Vagina (tissue), 2 donors: ENCODE data around the gene BMPR1B. TPM values are rescaled to one million over a fixed set of nuclear protein-coding genes. Genes with fewer than 3 reads are reported as not detected.

ENCODE experiments used
- DNase-seq, 2 donors: peaks; one replicate each; pipeline ENCODE4 v3.0.0-alpha.2; 2017; ENCODE audit errors: extremely low spot score in 2 of 2
- H3K27ac ChIP-seq: fragments of 200-600 bp; sonication (generic); one replicate; pipeline ENCODE4 v1.5.1; 2019
- H3K27me3 ChIP-seq: fragments of 200-600 bp; sonication (generic); one replicate; pipeline ENCODE4 v1.5.1; 2019
- H3K36me3 ChIP-seq, 2 donors: fragments of 200-600 bp; sonication (generic); one replicate each; pipeline ENCODE4 v1.5.1; 2017 to 2019
- H3K4me1 ChIP-seq: fragments of 200-600 bp; sonication (generic); one replicate; pipeline ENCODE4 v1.5.1; 2019
- H3K4me3 ChIP-seq, 2 donors: fragments of 200-600 bp; sonication (generic); 1 replicate in 1 of 2; 2 replicates in 1 of 2; pipeline ENCODE4 v1.5.1; 2016 to 2019
- H3K9me3 ChIP-seq: fragments of 200-600 bp; sonication (generic); one replicate; pipeline ENCODE4 v1.5.1; 2019
- CTCF ChIP-seq, 3 experiments: fragments of 450-650 bp in 2 of 3; fragments of 200-600 bp in 1 of 3; sonication (generic) in 1 of 3; IDR thresholded peaks; one replicate each; pipeline ENCODE4 v1.5.1; 2017 to 2019; ENCODE audit warnings: antibody characterized with exemption in 3 of 3, mild to moderate bottlenecking in 2 of 3, moderate library complexity in 2 of 3
- POLR2A ChIP-seq, 2 donors: fragments of 450-650 bp; IDR thresholded peaks; one replicate each; pipeline ENCODE4 v1.6.1; 2017; ENCODE audit warnings: antibody characterized with exemption in 2 of 2, mild to moderate bottlenecking in 2 of 2, moderate library complexity in 2 of 2
- POLR2AphosphoS5 ChIP-seq, 2 donors: sonication (generic); formaldehyde crosslinking; IDR thresholded peaks; one replicate each; pipeline ENCODE4 v1.9.0; 2017; ENCODE audit warnings: antibody characterized with exemption in 2 of 2, mild to moderate bottlenecking in 2 of 2, low read depth in 1 of 2; ENCODE audit not compliant: insufficient read depth in 1 of 2
- intact Hi-C: fragments of 100-400 bp; cut with DNase I; formaldehyde crosslinking; loops from one replicate; pipeline ENCODE4 v1.15.1; 2023
- total RNA-seq: library from RNA; depleted of rRNA; stranded (reverse); fragments of >200 nt; gene quantifications from one replicate; pipeline ENCODE4 v1.2.3, GENCODE V29; 2016

The BMPR1B gene
- total RNA-seq, 1 donor from 2014 or later, result 0.49 TPM

GRCh38 chr4:95193391-95194224, 435.9 kb downstream of the BMPR1B start:
- no peak for DNase-seq
- intact Hi-C loops, result no loop called here
- H3K27me3 ChIP-seq, result no peaks in the 10 kb centered on the region

DNA sequence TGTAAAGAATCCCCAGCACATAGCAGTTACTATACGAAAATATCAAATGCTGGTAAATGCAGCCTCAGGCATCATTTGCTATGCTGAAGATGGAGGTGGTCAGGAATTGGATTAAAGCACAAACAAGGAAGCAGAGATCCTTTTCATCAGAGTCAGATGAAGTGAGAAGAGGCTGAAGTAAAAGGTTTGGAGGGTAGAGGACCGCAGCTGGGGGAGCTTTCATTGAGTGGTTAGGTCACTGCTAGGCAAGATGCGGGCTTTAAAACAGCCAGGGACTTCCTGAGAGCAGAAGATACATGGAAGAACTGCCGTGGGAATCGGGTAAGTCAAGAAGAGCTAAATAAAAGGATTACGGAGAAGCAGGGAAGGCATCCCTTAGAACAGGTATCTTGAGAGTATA, 439.6 kb downstream of the BMPR1B start:
- intact Hi-C loops, result no loop called here
- Histone ChIP-seq H3K4me3 (no peak overlapping the region), H3K4me1 (no peaks in the 10 kb centered on the region), H3K27me3 (no peaks in the 10 kb centered on the region), H3K36me3 (no peaks in the 10 kb centered on the region), H3K27ac (no peak overlapping the region), H3K9me3 (no peaks in the 10 kb centered on the region)
- TF ChIP-seq CTCF (IDR thresholded peaks at IDR 0.05) (no peak), POLR2AphosphoS5 (IDR thresholded peaks at IDR 0.05; ENCODE audit: insufficient read depth in 1 of 2, low read depth in 1 of 2) (no peak), POLR2A (IDR thresholded peaks at IDR 0.05) (no peak)
- no peak for DNase-seq

More at GRCh38 chr4:95193391-95194224, 435.9 kb downstream of the BMPR1B start:
- no peak overlapping the region for H3K27ac ChIP-seq
- no peaks in the 10 kb centered on the region for H3K9me3 ChIP-seq
- H3K4me3 ChIP-seq, result no peak overlapping the region
- no peaks in the 10 kb centered on the region for H3K4me1 ChIP-seq
- no peaks in the 10 kb centered on the region for H3K36me3 ChIP-seq
- TF ChIP-seq CTCF (IDR thresholded peaks at IDR 0.05) (no peak), POLR2AphosphoS5 (IDR thresholded peaks at IDR 0.05; ENCODE audit: insufficient read depth in 1 of 2, low read depth in 1 of 2) (no peak), POLR2A (IDR thresholded peaks at IDR 0.05) (no peak)

- intact Hi-C loops, result no loop called here
- no peaks in the 10 kb centered on the region for H3K36me3 ChIP-seq
- no peak overlapping the region for H3K4me3 ChIP-seq
- H3K27me3 ChIP-seq, result no peaks in the 10 kb centered on the region
- no peak for DNase-seq
- TF ChIP-seq POLR2AphosphoS5 (IDR thresholded peaks at IDR 0.05; ENCODE audit: insufficient read depth in 1 of 2, low read depth in 1 of 2) (no peak), CTCF (IDR thresholded peaks at IDR 0.05) (no peak), POLR2A (IDR thresholded peaks at IDR 0.05) (no peak)
- H3K4me1 ChIP-seq, result no peaks in the 10 kb centered on the region
- H3K27ac ChIP-seq, result no peak overlapping the region
- no peaks in the 10 kb centered on the region for H3K9me3 ChIP-seq
Measured at GRCh38 chr4:95198961-95199360, 441.2 kb downstream of the BMPR1B start.

DNA sequence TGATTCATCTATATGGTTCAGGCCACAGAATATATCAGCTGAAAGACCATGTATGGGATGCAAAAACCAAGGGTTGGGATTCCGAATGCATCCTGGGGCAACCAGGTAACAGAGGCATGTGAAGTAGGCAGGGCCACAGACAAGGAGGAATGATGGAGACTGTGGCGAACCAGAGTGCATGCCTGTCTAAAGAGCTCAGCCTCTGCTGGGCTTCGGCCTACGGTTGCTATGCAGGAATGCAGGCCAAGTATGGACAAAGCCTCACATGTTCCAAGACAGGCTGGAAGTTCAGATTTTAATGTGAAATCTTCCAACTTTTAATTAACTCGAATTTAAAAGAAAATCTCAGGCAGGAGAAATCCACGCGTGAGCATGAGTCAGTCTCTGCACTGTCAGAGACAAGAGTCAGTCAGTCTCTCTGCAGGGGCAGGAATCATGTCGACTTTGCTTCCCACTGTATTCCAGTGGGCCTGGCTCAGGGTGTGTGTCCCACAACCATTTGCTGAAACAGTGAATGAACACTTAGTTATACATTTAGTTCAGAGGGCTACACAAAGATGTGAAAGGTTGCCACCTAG, 446.6 kb downstream of the BMPR1B start:
- intact Hi-C loops, result no loop called here
- no peak for DNase-seq

More for the DNA sequence above, 446.6 kb downstream of the BMPR1B start:
- H3K36me3 ChIP-seq, result no peaks in the 10 kb centered on the region
- no peaks in the 10 kb centered on the region for H3K9me3 ChIP-seq
- no peak overlapping the region for H3K4me3 ChIP-seq
- peaks cover 4% of the 10 kb centered on the region for H3K4me1 ChIP-seq
- H3K27me3 ChIP-seq, result no peaks in the 10 kb centered on the region
- TF ChIP-seq CTCF (IDR thresholded peaks at IDR 0.05), result no peak
- no peak overlapping the region for H3K27ac ChIP-seq
